ENCODE data around the gene HID1. TPM values are rescaled to one million over a fixed set of nuclear protein-coding genes. Genes with fewer than 3 reads are reported as not detected.

Gene HID1
- total and polyA plus RNA-seq, 9 of the 15 experiments (the other 6 are each of a cell fraction or from before 2014, with no cell fraction given): 0.14 to 2.1 (median 0.54) TPM; not detected in 2

DNA sequence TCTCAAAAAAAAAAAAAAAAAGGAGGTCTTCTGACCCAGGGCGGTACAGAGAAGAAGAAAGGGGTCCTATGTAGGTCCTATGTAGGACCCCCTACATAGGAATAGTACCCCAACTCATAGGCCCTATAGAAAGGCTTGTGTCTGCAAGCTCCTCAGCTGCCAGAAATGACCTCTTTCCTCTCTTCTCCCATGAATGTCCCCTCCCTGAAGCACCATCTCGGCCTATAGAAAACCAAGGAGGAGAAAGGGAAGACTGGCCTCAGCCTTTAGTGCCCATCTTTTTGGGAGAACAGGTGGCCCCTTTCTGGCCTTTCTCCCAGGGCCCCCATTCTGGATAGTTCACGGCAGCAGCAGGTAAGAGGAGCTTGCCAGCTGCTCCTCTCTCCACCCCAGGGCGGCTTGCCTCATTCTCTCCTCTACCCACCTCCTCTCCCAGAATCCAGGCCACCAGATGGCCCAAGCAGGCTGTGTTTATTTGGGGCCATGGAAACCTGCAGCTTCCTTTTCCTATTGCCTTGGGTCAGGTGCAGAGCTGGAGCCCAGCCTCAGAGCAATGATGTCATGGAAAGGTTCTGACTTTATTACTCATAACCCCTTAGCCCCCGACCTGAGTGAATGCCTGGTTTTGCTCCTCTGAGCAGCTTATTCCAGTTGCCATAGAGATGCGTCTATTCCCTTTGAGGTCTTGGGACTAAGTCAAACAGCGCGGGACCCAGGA is 38.3 kb upstream of the HID1 start (continued):
- TF ChIP-seq DMBX1 (CRISPR knock-in tag; IDR thresholded peaks at IDR 0.05; ENCODE audit: borderline replicate concordance): no peak
- no peak for TF ChIP-seq ZNF75A (CRISPR knock-in tag; IDR thresholded peaks at IDR 0.05)
- TF ChIP-seq, protein P1, sequence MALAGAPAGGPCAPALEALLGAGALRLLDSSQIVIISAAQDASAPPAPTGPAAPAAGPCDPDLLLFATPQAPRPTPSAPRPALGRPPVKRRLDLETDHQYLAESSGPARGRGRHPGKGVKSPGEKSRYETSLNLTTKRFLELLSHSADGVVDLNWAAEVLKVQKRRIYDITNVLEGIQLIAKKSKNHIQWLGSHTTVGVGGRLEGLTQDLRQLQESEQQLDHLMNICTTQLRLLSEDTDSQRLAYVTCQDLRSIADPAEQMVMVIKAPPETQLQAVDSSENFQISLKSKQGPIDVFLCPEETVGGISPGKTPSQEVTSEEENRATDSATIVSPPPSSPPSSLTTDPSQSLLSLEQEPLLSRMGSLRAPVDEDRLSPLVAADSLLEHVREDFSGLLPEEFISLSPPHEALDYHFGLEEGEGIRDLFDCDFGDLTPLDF (CRISPR knock-in tag; IDR thresholded peaks at IDR 0.05): no peak
- no peak for TF ChIP-seq ZBTB1 (CRISPR knock-in tag; IDR thresholded peaks at IDR 0.05; ENCODE audit: borderline replicate concordance, low read depth)
- no peak for TF ChIP-seq POLR2H (tag; IDR thresholded peaks at IDR 0.05; ENCODE audit: low read depth)
- no peak for TF ChIP-seq GTF2A2 (tag; IDR thresholded peaks at IDR 0.05)
- TF ChIP-seq CBFA2T3 (IDR thresholded peaks at IDR 0.05): no peak
- TF ChIP-seq PHF21A (IDR thresholded peaks at IDR 0.05; ENCODE audit: borderline replicate concordance, low read depth): no peak
- TF ChIP-seq RB1 (IDR thresholded peaks at IDR 0.05; ENCODE audit: low read depth): no peak
- no peak for TF ChIP-seq NCOA2 (IDR thresholded peaks at IDR 0.05; ENCODE audit: partially characterized antibody in 2 of 2)
- TF ChIP-seq IRF2 (CRISPR knock-in tag; IDR thresholded peaks at IDR 0.05): no peak
- TF ChIP-seq, protein P2, sequence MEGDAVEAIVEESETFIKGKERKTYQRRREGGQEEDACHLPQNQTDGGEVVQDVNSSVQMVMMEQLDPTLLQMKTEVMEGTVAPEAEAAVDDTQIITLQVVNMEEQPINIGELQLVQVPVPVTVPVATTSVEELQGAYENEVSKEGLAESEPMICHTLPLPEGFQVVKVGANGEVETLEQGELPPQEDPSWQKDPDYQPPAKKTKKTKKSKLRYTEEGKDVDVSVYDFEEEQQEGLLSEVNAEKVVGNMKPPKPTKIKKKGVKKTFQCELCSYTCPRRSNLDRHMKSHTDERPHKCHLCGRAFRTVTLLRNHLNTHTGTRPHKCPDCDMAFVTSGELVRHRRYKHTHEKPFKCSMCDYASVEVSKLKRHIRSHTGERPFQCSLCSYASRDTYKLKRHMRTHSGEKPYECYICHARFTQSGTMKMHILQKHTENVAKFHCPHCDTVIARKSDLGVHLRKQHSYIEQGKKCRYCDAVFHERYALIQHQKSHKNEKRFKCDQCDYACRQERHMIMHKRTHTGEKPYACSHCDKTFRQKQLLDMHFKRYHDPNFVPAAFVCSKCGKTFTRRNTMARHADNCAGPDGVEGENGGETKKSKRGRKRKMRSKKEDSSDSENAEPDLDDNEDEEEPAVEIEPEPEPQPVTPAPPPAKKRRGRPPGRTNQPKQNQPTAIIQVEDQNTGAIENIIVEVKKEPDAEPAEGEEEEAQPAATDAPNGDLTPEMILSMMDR (IDR thresholded peaks at IDR 0.05 in 2 of 3, conservative IDR thresholded peaks at IDR 0.05 in 1 of 3; ENCODE audit: insufficient read depth in 2 of 3, low read depth in 1 of 3, low read length in 3 of 3): peak in 1 of 3 experiments; percentile 36; a peak in 2 of 6 replicates
- TF ChIP-seq OTX1 (CRISPR knock-in tag; IDR thresholded peaks at IDR 0.05): no peak
- TF ChIP-seq, protein P3, sequence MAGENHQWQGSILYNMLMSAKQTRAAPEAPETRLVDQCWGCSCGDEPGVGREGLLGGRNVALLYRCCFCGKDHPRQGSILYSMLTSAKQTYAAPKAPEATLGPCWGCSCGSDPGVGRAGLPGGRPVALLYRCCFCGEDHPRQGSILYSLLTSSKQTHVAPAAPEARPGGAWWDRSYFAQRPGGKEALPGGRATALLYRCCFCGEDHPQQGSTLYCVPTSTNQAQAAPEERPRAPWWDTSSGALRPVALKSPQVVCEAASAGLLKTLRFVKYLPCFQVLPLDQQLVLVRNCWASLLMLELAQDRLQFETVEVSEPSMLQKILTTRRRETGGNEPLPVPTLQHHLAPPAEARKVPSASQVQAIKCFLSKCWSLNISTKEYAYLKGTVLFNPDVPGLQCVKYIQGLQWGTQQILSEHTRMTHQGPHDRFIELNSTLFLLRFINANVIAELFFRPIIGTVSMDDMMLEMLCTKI (IDR thresholded peaks at IDR 0.05; ENCODE audit: partially characterized antibody): no peak
- TF ChIP-seq SAFB (IDR thresholded peaks at IDR 0.05; ENCODE audit: borderline replicate concordance, low read depth, low read length): no peak
- TF ChIP-seq SRSF7 (optimal IDR thresholded peaks at IDR 0.05; ENCODE audit: low read depth, low read length): no peak
- no peak for TF ChIP-seq SRSF3 (IDR thresholded peaks at IDR 0.05; ENCODE audit: insufficient read depth, low read length)
- no peak for TF ChIP-seq HDAC3 (IDR thresholded peaks at IDR 0.05; ENCODE audit: borderline replicate concordance, partially characterized antibody)
- 0 out of 2 replicates have a peak, but pooled peaks have one; percentile 25 for TF ChIP-seq JUND (IDR thresholded peaks at IDR 0.05; ENCODE audit: borderline replicate concordance, low read depth, low read length)
- TF ChIP-seq JUND (tag; IDR thresholded peaks at IDR 0.05; ENCODE audit: borderline replicate concordance, low read depth, low read length): peak; percentile 36; the same call in 2 of the 3 replicates
- TF ChIP-seq NR3C1 (CRISPR knock-in tag; IDR thresholded peaks at IDR 0.05): no peak
- TF ChIP-seq, protein P4, sequence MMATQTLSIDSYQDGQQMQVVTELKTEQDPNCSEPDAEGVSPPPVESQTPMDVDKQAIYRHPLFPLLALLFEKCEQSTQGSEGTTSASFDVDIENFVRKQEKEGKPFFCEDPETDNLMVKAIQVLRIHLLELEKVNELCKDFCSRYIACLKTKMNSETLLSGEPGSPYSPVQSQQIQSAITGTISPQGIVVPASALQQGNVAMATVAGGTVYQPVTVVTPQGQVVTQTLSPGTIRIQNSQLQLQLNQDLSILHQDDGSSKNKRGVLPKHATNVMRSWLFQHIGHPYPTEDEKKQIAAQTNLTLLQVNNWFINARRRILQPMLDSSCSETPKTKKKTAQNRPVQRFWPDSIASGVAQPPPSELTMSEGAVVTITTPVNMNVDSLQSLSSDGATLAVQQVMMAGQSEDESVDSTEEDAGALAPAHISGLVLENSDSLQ (IDR thresholded peaks at IDR 0.05): no peak
